NCI-H345 (cell line): Measurements from ENCODE around the gene TPRX1.
"Not testable (repeated sequence)": the region's sequence is repeated elsewhere in the genome, so short reads cannot be mapped to it uniquely, and the experiment has no call there.

Source experiments
- DNase-seq: peaks from one replicate; lab custom pipeline; 2025; lab: John Stamatoyannopoulos, UW

The TPRX1 gene, protein sequence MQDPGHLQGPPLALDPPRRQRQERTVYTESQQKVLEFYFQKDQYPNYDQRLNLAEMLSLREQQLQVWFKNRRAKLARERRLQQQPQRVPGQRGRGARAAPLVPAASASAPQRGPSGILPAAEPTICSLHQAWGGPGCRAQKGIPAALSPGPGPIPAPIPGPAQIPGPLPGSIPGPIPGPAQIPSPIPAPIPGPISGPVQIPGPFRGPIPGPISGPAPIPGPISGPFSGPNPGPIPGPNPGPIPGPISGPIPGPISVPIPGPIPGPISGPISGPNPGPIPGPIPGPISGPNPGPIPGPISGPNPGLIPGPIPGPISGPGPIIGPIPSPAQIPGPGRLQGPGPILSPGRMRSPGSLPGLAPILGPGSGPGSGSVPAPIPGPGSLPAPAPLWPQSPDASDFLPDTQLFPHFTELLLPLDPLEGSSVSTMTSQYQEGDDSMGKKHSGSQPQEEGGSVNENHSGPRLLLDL

DNA sequence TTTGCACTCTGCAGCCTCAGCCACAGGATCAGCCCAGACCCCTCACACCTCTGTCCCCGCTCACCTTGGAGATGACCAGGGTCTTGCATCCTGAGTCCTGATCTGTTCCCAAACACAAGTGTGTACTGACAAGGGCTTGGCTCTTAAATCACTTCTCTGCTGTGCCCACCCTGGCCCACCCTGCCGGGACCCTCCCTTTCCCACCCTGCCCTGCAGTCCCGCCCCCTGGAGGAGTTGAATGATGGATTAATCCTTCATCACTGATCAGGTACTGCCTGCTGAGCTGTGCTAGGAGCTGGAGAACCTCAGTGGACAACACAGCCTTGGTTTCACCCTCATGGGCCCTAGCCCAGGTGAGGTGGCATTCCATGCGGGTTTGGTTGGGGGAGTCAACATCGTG is at the start of gene TPRX1:
TSS of gene TPRX1 (minus strand) at position 101 of the 400 bp plus-strand sequence. CDS start at position 89, 12 bp downstream.
- not testable (repeated sequence) for DNase-seq

DNA sequence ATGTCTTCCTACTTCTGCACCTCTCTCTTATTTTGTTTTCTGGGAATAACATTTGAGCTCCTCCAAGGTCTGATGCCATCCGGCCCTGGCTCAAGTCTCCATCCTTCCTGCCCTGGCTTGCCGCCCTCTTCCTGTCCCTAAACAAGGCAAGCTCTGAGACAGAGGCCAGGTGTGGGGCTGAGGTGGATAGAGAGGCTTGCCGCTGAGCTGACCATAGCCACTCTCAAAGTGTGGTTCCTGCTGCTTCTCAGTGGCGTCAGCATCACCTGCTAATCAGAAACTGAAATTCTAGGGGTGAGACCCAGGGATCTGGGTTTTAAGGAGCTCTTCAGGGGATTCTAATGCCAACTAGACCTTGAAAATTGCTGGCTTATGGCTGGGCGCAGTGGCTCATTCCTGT is 48.7 kb upstream of the TPRX1 start:
- DNase-seq, result no peak

DNA sequence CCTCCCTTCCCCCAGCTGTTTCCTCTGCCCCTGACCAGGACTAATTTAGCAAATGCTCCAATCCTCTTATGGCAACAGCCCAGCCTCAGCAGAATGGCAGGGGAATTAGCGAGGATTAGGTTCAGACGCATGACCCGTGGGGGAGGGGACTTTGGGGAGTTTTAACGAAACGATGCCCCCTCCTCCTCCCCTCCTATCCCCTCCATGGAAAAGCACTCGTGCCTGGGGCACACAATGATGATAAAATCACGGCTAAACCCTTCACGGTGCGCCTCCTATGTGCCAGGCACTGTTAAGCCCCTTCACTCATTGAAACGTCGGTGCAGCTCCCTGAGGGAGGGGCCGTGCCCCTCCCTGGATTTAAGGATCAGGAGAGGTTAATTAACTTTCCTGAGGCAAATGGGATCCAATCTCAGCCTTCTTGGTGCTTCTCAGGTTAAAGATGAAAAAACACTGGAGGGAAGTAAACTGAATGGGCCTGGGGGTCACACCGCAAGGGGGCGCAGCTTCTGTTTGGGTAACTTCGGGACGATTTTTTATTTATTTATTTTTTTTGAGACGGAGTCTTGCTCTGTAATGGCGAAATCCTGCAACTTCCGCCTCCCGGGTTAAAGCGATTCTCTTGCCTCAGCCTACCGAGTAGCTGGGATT is 44.6 kb upstream of the TPRX1 start:
- DNase-seq, result no peak

DNA sequence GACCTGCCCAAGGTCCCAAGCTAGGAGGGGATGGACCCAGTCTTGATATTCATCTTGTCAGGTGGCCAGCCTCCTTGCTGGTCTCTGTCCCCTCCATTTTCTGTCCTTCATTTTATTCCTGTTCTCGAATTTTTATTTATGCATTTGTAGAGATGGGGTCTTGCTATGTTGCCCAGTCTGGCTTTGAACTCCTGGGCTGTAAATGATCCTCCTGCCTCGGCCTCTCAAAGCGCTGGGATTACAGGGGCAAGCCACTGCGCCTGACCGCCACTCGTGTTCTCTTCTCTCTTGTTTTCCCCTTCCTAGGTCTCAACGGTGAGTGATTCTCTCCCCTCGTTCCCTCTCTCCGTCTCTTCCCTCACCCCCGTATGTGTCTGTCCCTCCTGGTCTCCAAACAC is 44.1 kb upstream of the TPRX1 start:
- DNase-seq, result no peak

DNA sequence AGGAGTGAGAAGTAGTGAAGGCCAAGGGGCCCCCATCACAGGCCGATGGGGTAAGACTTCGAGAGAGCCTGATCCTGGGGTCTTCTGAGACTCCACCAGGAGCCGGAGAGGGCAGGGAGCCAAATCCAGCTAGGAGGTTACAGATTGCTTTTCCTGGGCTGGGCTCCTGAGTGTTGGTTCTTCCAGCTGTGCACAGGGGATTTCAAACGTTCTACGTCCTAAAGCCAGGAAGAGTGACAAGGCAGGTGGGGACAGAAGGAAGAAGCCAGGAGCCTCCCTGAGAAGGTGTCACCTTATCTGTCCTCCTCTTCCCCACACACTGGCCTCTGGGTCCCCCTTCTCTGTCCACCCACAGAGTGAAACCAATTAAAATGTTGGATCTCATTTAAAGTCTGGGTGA is 38.6 kb upstream of the TPRX1 start:
- no peak for DNase-seq

DNA sequence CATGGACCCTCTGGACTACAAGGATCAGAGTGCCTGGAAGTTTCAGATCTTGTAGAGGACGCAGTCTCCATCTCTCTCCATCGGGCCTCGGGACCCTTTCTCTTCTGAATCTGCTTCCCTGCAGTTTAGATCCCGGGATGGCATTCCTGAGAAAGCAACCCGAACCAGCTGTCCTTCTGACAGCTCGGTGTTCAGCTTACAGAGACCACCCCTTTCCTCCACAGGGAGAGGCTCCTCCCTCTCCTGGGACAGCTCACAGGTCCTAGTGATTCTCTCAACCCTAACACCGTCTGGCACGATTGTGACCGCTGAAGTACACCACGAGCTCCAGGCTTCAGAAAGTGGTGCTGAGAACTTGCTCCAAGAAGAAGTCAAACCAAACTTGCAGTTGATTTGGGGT is 35.6 kb upstream of the TPRX1 start:
- no peak for DNase-seq

DNA sequence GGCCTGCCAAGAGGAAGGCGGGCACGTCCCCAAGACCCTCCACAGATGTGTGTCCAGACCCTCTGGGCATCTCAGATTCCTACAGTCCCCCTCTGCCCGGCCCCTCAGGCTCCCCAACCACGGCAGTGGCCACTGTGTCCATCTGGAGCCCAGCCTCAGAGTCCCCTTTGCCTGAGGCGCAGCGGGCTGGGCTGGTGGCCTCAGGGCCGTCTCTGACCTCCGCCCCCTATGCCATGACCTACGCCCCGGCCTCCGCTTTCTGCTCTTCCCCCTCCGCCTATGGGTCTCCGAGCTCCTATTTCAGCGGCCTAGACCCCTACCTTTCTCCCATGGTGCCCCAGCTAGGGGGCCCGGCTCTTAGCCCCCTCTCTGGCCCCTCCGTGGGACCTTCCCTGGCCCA is 35.1 kb upstream of the TPRX1 start:
- no peak for DNase-seq

DNA sequence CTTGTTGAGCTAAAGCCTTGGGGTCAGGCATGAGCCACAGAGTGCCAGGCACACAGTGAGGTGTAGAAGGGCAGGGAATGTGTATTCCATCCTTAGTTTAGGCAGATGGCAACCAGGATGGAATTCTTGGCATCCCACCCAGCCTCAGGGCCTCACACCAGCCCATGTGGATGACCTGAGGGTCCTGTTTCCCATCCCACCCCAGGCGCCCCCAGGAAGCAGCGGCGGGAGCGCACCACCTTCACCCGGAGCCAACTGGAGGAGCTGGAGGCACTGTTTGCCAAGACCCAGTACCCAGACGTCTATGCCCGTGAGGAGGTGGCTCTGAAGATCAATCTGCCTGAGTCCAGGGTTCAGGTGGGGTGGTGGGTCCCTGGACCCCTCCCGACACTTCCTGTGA is 31.7 kb upstream of the TPRX1 start:
- DNase-seq, result no peak

DNA sequence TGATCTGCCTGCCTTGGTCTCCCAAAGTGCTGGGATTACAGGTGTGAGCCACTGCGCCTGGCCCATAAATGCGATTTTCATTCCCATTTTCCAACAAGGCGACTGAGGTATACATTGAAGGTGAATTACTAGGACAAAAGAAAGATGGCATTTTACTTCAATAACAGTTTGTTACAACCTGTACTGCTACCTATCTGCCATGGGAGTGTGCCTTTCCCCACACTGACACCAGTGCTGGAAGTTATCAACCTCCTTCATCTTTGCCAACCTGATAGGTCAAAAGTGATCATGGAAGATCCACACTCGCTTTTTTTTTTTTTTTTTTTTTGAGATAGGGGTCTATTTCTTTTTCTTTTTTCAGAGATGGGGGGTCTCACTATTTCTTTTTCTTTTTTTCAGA is 28.4 kb upstream of the TPRX1 start:
- no peak for DNase-seq

DNA sequence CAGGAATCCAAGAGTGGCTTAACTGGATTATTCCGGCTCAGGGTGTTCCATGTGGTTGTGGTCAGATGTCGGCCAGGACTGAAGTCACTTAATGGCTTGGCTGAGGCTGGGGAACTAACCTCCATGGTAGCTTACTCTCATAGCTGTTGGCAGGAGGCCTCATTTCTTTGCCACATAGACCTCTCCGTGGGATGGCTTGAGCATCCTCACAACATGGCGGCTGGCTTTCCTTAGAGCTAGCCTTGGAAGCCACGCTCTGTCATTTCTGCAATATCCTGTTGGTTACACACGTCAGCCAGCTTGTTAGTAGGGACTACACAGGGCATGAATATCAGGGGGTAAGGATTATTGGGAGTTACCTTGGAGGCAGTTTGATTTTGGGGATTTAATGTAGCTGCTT is 22.4 kb upstream of the TPRX1 start:
- DNase-seq, result no peak

DNA sequence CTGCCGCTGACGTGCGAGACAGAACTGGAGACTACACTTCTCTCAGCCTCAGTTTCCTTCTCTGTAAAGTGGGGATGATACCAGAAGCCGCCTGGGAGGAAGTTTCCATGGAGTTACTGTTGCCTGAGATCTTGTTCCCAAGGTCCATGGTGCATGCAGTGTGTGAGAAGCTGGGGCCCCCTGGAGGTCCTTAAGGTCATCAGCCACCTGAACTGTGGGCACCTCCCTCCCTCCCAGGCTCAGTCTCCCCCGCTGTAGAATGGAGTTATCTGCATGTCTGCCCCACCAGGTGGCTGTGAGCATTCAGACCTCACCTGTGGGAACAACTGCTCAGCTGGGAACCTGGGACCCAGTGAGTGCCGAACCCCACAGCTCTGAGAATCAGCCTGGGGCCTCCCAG is 20.0 kb upstream of the TPRX1 start:
- DNase-seq, result no peak

DNA sequence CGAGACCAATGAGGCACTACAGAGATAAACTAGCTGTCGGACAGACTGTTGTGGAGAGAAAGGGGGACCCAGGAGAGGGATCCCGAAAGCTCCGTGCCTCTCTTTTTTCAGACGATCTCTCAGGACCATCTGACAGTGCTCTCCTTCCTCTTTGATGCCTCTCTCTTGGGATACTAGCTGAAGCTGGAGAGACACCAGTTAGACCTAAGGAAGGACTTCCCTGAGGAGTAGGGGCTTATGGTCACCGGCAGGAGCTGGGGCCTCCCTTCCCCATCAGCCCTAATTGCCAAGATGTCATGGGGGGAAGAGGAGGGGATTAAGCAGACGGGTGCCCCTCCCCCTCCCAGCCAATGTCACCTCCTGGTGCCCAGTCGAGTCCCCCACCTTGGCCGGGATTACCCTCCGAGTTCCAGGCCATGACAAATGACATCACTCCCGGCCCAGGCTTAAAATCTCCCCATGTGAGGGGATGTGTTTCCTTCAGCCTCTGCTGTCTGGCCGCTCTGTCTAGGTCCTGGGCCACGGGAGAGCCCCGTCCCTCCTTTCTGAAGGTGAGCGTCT is 17.2 kb upstream of the TPRX1 start, which contains the start of gene CRX:
TSS of gene CRX (plus strand) at position 478 of the 561 bp plus-strand sequence. CDS start 12,507 bp downstream, outside the sequence.
- no peak for DNase-seq

DNA sequence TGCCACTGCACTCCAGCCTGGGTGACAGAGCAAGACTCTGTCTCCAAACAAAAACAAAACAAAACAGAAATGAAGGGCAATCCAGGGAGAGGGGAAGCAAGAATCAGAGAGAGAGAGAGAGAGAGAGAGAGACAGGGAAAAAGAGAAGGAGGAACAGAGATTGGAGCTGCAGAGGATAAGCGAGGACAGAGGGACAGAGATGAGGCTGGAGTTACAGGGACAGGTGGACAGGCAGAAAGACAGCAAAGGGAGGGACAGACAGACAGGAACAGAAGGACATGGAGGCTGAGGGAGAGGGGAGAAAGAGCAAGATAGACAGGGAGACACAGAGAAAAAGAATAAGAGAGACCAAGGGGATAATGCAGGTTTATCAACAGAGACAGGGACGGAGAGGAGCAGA is 16.1 kb upstream of the TPRX1 start:
- no peak for DNase-seq

DNA sequence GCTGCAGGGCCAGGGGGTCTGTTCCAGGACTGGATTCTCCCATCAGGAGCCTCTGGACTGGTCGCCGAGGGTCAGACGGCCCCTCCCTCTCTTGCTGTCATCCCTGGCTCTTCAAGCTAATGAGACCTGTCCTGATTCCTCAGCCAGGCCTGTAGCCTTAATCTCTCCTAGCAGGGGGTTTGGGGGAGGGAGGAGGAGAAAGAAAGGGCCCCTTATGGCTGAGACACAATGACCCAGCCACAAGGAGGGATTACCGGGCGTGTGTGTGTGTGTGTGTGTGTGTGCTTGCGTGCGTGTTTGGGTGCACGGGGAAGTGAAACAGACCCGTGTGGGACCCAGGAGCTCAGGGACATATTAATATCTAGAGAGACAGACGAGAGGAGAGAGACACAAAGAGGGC is 15.5 kb upstream of the TPRX1 start:
- DNase-seq, result no peak

DNA sequence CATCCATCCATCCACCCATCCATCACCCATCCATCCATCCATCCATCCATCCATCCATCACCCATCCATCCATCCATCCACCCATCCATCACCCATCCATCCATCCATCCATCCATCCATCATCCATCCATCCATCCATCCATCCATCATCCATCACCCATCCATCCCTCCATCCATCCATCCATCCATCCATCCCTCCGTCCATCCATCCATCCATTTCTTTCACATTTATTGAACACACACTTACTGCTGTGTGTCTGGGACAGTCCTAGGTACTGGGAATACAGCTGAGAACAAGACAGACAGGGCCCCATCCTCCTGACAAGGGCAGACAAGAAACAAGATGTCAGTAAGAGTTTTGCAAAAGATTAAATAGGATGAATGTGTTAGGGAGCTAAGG is 13.9 kb upstream of the TPRX1 start:
- not testable (repeated sequence) for DNase-seq

DNA sequence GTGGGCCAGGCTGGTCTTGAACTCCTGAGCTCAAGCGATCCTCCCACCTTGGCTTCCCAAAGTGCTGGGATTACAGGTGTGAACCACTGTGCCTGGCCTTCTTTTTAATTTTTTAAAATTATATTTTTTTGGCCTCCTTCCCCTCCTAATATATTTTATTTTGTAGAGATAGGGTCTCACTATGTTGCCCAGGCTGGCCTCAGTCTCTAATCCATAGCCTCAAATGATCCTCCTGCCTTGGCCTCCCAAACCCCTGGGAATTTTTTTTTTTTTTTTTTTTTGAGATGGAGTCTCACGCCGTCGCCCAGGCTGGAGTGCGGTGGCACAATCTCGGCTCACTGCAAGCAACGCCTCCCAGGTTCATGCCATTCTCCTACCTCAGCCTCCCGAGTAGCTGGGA is 11.9 kb upstream of the TPRX1 start:
- DNase-seq, result not testable (repeated sequence)

DNA sequence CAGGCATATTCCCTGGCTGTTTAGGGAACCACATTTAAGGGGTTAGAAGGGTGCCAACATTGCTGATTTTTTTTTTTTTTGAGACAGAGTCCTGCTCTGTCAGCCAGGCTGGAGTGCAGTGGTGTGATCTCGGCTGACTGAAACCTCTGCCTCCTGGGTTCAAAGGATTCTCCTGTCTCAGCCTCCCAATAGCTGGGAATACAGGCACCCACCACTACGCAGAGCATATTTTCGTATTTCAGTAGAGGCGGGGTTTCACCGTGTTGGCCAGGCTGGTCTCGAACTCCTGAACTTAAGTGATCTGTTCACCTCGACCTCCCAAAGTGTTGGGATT is 9.6 kb upstream of the TPRX1 start:
- no peak for DNase-seq

DNA sequence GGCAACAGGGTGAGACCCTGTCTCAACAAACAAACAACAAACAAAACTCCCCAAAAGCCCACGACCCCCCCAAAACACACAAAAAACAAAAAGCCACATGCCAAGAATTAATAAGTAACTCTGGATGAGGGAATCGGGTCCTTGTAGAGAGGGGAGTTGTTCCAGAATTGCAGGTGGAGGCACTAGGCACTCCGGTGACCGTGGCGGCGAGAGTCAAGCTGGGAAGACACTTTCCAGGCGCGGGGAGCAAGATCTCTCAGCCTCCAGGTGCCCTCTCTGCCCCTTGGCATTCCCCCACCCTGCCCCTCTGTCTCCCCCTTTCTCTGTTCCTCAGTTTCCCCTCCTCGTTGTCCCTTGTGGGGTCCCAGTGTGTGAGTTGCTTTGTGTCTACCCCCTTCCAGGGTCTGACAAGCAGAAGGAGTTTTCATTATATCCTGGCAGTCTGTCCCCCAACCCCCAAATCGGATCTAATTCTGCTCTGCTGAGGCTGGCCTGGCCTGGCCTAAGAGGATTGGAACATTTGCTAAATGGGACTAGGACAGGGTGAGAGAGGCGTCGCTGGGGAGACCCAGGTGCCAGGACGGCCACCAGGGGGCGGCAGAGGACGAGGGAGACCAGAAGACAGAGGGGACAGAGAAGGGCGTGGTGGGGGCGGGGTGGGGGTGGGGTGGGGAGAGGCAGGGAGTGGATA is 9.1 kb upstream of the TPRX1 start:
- peak; percentile 27 for DNase-seq

DNA sequence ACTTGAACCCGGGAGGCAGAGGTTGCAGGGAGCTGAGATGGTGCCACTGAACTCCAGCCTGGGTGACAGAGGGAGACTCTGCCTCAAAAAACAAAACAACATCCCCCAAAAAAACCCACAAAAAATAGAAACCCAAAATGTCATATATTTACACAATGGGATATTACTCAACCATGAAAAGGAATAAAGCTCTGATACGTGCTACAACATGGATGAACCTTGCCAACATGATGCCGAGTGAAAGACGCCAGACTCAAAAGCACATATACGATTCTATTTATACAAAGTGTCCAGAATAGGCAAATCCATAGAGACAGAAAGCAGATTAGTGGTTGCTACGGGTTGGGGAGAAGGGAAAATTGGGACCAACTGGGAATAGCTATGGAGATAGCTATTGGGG is 2.1 kb upstream of the TPRX1 start:
- DNase-seq, result no peak

DNA sequence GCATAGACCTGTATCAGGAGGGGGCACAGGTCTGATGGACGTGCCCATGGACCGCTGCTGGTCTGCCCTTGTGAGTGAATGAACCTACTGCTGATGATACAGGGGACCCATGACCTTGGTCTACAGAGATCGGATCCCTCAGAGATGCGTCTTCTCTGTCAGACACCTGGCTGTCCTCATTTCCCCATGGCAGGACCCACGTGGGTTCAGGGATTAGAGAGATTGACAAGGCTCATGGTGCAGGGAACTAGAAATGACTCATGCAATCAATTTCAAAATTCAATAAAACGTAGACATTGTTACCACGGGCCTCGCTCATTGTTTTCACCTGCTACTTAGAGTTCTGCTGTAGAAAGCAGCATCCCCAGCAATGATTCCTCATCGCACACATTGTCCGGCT is 962 bp upstream of the TPRX1 start:
- no peak for DNase-seq

DNA sequence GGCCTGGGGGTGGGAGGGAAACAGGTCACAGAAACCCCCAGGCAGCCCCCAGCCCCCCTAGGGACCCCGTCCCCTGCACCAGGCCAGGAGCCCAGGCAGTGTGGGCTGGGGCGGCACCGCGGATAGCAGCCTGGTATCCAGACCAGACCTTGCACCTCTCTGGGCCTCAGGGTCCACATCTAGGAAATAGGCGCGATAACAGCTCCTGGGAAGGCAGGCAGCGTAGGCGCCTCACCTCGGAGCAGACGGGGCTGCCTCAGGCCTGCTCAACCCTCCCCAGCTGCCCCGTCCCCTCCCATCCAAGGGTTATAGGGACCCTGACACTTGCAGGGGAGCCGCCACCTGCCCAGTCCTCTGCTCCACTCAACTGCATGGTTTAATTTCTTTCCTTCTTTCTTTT is 680 bp downstream of the TPRX1 start:
- not testable (repeated sequence) for DNase-seq

DNA sequence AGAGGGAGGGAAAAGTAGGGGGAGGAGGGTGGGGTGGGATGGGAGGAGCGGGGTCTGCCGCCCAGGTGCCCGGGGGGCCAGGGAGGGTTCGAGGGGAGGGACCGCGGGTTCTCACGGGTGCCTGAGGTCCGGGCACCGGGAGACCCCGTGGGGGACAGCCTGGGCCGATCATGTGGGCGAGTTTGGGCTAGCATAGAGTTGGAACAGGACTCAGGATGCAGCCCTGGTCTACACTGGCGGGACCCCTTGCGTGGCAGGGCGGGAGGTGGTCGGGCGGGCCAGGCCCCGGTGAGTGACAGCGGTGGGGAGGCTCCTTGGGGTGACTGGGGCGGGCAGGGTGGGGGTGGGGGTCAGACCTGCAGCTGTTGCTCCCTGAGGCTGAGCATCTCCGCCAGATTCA is 1.2 kb downstream of the TPRX1 start:
- not testable (repeated sequence) for DNase-seq
